Osteoblast (primary cell): ENCODE measurements around the gene NOP14. TPM values are rescaled to one million over a fixed set of nuclear protein-coding genes. Genes with fewer than 3 reads are reported as not detected.

Experiments
- DNase-seq: peaks from one replicate; pipeline ENCODE4 v3.0.0; 2011; ENCODE audit warnings: low spot score, mixed read lengths; ENCODE audit not compliant: insufficient read length; ENCODE audit errors: missing footprints
- H2AFZ ChIP-seq: 2 replicates; pipeline ENCODE4 v1.6.0; 2011; ENCODE audit warnings: mild to moderate bottlenecking, low read length
- H3K27ac ChIP-seq: 2 replicates; pipeline ENCODE4 v1.5.1; 2011; ENCODE audit warnings: mild to moderate bottlenecking, low read depth, low read length, moderate library complexity
- H3K27me3 ChIP-seq: 2 replicates; pipeline ENCODE4 v1.6.0; 2012; ENCODE audit warnings: mild to moderate bottlenecking, control low read depth, inconsistent platforms, low read length, moderate library complexity; ENCODE audit not compliant: insufficient read depth
- H3K36me3 ChIP-seq: 2 replicates; pipeline ENCODE4 v1.5.1; 2011; ENCODE audit warnings: mild to moderate bottlenecking, low read length, control low read depth, moderate library complexity; ENCODE audit not compliant: insufficient read depth
- H3K4me1 ChIP-seq: 2 replicates; pipeline ENCODE4 v1.5.1; 2011; ENCODE audit warnings: mild to moderate bottlenecking, low read length, control low read depth, moderate library complexity; ENCODE audit not compliant: insufficient read depth
- H3K4me2 ChIP-seq: 2 replicates; pipeline ENCODE4 v1.6.0; 2011; ENCODE audit warnings: mild to moderate bottlenecking, low read length; ENCODE audit not compliant: insufficient read depth
- H3K4me3 ChIP-seq: fragments of 200-600 bp; sonication (generic); 3 replicates; pipeline ENCODE4 v1.5.1; 2012; ENCODE audit warnings: mild to moderate bottlenecking, low read length, inconsistent platforms; ENCODE audit not compliant: insufficient read depth
- H3K79me2 ChIP-seq: 2 replicates; pipeline ENCODE4 v1.6.0; 2012; ENCODE audit warnings: mild to moderate bottlenecking, low read length, control low read depth, inconsistent platforms; ENCODE audit not compliant: insufficient read depth
- H3K9me3 ChIP-seq: 2 replicates; pipeline ENCODE4 v1.5.1; 2011; ENCODE audit warnings: low read depth, low read length, control low read depth
- H4K20me1 ChIP-seq: 2 replicates; pipeline ENCODE4 v1.6.0; 2012; ENCODE audit warnings: mild to moderate bottlenecking, low read length, control low read depth; ENCODE audit not compliant: insufficient read depth
- CTCF ChIP-seq: IDR thresholded peaks from 2 replicates; pipeline ENCODE4 v1.5.1; 2011; ENCODE audit warnings: mild to moderate bottlenecking, low read depth, low read length, moderate library complexity; ENCODE audit errors: extremely low read depth
- total RNA-seq: library from RNA; depleted of rRNA; stranded (reverse); fragments of >200 nt; gene quantifications from 2 replicates; pipeline ENCODE4 v1.2.3, GENCODE V29; 2012

Gene NOP14
- total RNA-seq, 1 donor: 30.0 TPM

GRCh38 chr4:2981256-2981819, 18.1 kb upstream of the NOP14 start:
- Histone ChIP-seq H3K4me3 (no peak overlapping the region), H3K4me1 (peaks cover 10% of the 10 kb centered on the region), H3K9me3 (peaks cover 9% of the 10 kb centered on the region), H2AFZ (no peak overlapping the region), H3K79me2 (no peaks in the 10 kb centered on the region), H3K4me2 (no peak overlapping the region), H4K20me1 (peaks cover 6% of the 10 kb centered on the region), H3K36me3 (no peaks in the 10 kb centered on the region), H3K27me3 (no peaks in the 10 kb centered on the region), H3K27ac (no peak overlapping the region)
- no peak for TF ChIP-seq CTCF
- no peak for DNase-seq

- Histone ChIP-seq H3K36me3 (no peaks in the 10 kb centered on the region), H3K27me3 (no peaks in the 10 kb centered on the region), H3K4me2 (peak overlapping the region; percentile 49), H3K9me3 (peaks cover 9% of the 10 kb centered on the region), H3K79me2 (no peaks in the 10 kb centered on the region), H2AFZ (peak overlapping the region; percentile 83), H3K27ac (peak overlapping the region; percentile 51), H4K20me1 (peaks cover 6% of the 10 kb centered on the region), H3K4me3 (no peak overlapping the region), H3K4me1 (peaks cover 10% of the 10 kb centered on the region)
- TF ChIP-seq CTCF: no peak
- DNase-seq: peak; percentile 92
These were observed 14.2 kb upstream of the NOP14 start for GRCh38 chr4:2977211-2978088.

- Histone ChIP-seq H3K36me3 (no peaks in the 10 kb centered on the region), H3K4me2 (no peak overlapping the region), H3K4me3 (no peak overlapping the region), H3K4me1 (no peaks in the 10 kb centered on the region), H2AFZ (no peak overlapping the region), H3K9me3 (no peaks in the 10 kb centered on the region), H3K79me2 (peaks cover 2% of the 10 kb centered on the region), H3K27me3 (no peaks in the 10 kb centered on the region), H4K20me1 (no peaks in the 10 kb centered on the region), H3K27ac (no peak overlapping the region)
- DNase-seq: no peak
- no peak for TF ChIP-seq CTCF
These were observed 8.1 kb upstream of the NOP14 start for GRCh38 chr4:2971275-2971674.

GRCh38 chr4:2968381-2968780, 5.2 kb upstream of the NOP14 start:
- no peak for TF ChIP-seq CTCF
- Histone ChIP-seq H3K36me3 (no peaks in the 10 kb centered on the region), H4K20me1 (peaks cover 3% of the 10 kb centered on the region), H2AFZ (no peak overlapping the region), H3K79me2 (peaks cover 22% of the 10 kb centered on the region), H3K27me3 (no peaks in the 10 kb centered on the region), H3K4me1 (peaks cover 9% of the 10 kb centered on the region), H3K9me3 (no peaks in the 10 kb centered on the region), H3K4me3 (no peak overlapping the region), H3K4me2 (no peak overlapping the region), H3K27ac (no peak overlapping the region)
- no peak for DNase-seq
